Keratinocyte (primary cell): ENCODE data around the gene RER1. TPM values are rescaled to one million over a fixed set of nuclear protein-coding genes. Genes with fewer than 3 reads are reported as not detected.

Source experiments
- DNase-seq: peaks from one replicate; pipeline ENCODE4 v3.0.0-alpha.2; 2011; ENCODE audit warnings: low read depth, missing footprints, low spot score
- FAIRE-seq: peaks from 2 replicates; lab custom pipeline; 2011; peaks lifted over from hg19 to GRCh38; lab: Jason Lieb, UNC
- H2AFZ ChIP-seq: 2 replicates; pipeline ENCODE4 v1.6.0; 2012; ENCODE audit warnings: low read length, control low read depth, inconsistent platforms; ENCODE audit not compliant: control insufficient read depth
- H3K27ac ChIP-seq: 2 replicates; pipeline ENCODE4 v1.5.1; 2011; ENCODE audit warnings: low read length; ENCODE audit not compliant: control insufficient read depth, insufficient read depth
- H3K27me3 ChIP-seq: 3 replicates; pipeline ENCODE4 v1.6.0; 2011; ENCODE audit warnings: low read length; ENCODE audit not compliant: control insufficient read depth, insufficient read depth; ENCODE audit errors: extremely low read depth
- H3K36me3 ChIP-seq, 2 experiments: 2 replicates in 1 of 2; 3 replicates in 1 of 2; pipeline ENCODE4 v1.5.1; 2011; ENCODE audit warnings: low read length in 2 of 2, mild to moderate bottlenecking in 1 of 2; ENCODE audit not compliant: control insufficient read depth in 2 of 2, insufficient read depth in 2 of 2; ENCODE audit errors: extremely low read depth in 1 of 2
- H3K4me1 ChIP-seq: 3 replicates; pipeline ENCODE4 v1.5.1; 2011; ENCODE audit warnings: low read length; ENCODE audit not compliant: control insufficient read depth, insufficient read depth; ENCODE audit errors: extremely low read depth
- H3K4me2 ChIP-seq: 3 replicates; pipeline ENCODE4 v1.6.0; 2011; ENCODE audit warnings: low read depth, low read length; ENCODE audit not compliant: control insufficient read depth, insufficient read depth; ENCODE audit errors: extremely low read depth
- H3K4me3 ChIP-seq, 3 experiments: fragments of 200-600 bp in 1 of 3; sonication (generic) in 1 of 3; 2 replicates in 2 of 3; 3 replicates in 1 of 3; pipeline ENCODE4 v1.5.1; 2011 to 2016; ENCODE audit warnings: low read length in 3 of 3, mild to moderate bottlenecking in 3 of 3, control low read depth in 2 of 3, inconsistent platforms in 1 of 3, low read depth in 1 of 3, mixed read lengths in 1 of 3, mixed run types in 1 of 3, moderate library complexity in 1 of 3; ENCODE audit not compliant: control insufficient read depth in 2 of 3, insufficient read depth in 2 of 3; ENCODE audit errors: extremely low read depth in 1 of 3
- H3K79me2 ChIP-seq: 2 replicates; pipeline ENCODE4 v1.6.0; 2012; ENCODE audit warnings: low read length; ENCODE audit not compliant: control insufficient read depth, insufficient read depth
- H3K9ac ChIP-seq: 3 replicates; pipeline ENCODE4 v1.6.0; 2011; ENCODE audit warnings: low read length; ENCODE audit not compliant: control insufficient read depth, insufficient read depth; ENCODE audit errors: extremely low read depth
- H3K9me1 ChIP-seq: 3 replicates; pipeline ENCODE4 v1.6.0; 2011; ENCODE audit warnings: low read length; ENCODE audit not compliant: control insufficient read depth, insufficient read depth; ENCODE audit errors: extremely low read depth
- H3K9me3 ChIP-seq: 2 replicates; pipeline ENCODE4 v1.5.1; 2012; ENCODE audit warnings: low read depth, low read length; ENCODE audit not compliant: control insufficient read depth
- H4K20me1 ChIP-seq: 3 replicates; pipeline ENCODE4 v1.6.0; 2011; ENCODE audit warnings: low read length; ENCODE audit not compliant: control insufficient read depth, insufficient read depth; ENCODE audit errors: extremely low read depth
- CTCF ChIP-seq, 3 experiments: IDR thresholded peaks in 1 of 3; conservative IDR thresholded peaks in 1 of 3; optimal IDR thresholded peaks in 1 of 3; 2 replicates in 2 of 3; 3 replicates in 1 of 3; pipeline versions ENCODE3 to v1.5.1; 2011; ENCODE audit warnings: low read length in 3 of 3, mild to moderate bottlenecking in 3 of 3, moderate library complexity in 2 of 3, control low read depth in 1 of 3, inconsistent platforms in 1 of 3; ENCODE audit not compliant: insufficient read depth in 2 of 3; ENCODE audit errors: extremely low read depth in 1 of 3
- EZH2 ChIP-seq: IDR thresholded peaks from one replicate; pipeline ENCODE4 v1.6.1; 2012; ENCODE audit warnings: inconsistent platforms, mild to moderate bottlenecking, low read length, moderate library complexity
- dilution Hi-C: fragments of 300-500 bp; cut with MboI; formaldehyde crosslinking; loops from one replicate; pipeline ENCODE4 v1.7.0; 2020; ENCODE audit warnings: low sequenced_read_pairs; ENCODE audit not compliant: extremely low pct_ligation_motif_present
- polyA plus RNA-seq, 5 experiments: library from polyadenylated mRNA; depleted of rRNA in 3 of 5; stranded (reverse) in 3 of 5; stranded (forward) in 1 of 5; unstranded in 1 of 5; fragments of >200 nt; gene quantifications; 1 replicate in 1 of 5; 2 replicates in 3 of 5; 3 replicates in 1 of 5; pipeline versions ENCODE4 v1.2.1 to v1.2.3, GENCODE V29; 2011 to 2012; ENCODE audit warnings: missing spikeins in 2 of 5, low read depth in 1 of 5, low replicate concordance in 1 of 5

The RER1 gene
- polyA plus RNA-seq, 1 donor (not counting 4 experiments of a cell fraction or from before 2014, with no cell fraction given), result 297 TPM

DNA sequence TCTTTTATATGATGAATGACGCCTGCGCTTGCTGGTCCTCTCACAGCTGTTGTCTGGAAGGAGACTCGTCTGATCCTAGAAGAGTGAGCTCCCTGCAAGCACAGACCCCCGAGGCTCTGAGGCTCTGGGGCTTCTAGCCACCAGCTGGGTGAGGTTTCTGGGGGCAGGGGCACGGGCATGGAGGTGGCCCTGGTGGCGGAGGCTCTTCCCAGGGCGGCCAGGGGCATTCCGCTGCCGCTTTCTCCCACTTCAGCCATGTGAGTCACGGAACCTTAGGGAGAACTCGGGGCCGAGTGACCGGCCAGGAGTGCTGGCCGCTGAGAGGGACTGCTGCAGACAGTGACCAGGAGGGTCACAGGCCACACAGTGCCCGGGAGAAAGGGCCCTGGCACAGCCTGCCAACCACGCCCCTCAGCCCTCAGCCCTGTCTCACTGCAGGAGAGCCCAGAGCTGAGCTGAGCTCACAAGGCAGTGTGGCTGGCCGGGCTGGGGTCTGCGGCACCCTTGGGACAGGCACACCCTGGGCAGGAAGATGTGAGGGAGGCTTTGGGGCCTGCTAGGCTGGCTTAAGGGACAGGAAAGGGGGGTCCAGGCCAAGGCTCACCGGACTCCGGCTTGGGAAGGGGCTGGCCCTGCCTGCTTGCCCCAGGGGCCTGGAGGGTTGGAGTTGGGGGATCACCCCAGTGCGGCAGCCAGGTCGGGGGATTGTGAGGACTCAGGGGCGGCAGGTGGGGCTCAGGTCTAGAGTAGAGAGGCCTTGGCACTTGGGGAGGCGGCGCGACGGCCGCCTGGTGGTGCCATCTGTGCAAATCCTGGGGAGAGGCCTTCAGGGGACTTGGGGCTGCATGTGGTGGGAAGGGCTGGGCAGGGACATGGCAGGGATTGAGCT, 36.0 kb upstream of the RER1 start:
- Histone ChIP-seq H3K9me3 (no peaks in the 10 kb centered on the region), H3K9me1 (no peaks in the 10 kb centered on the region), H2AFZ (no peak overlapping the region), H3K9ac (no peak overlapping the region), H3K4me3 (no peak overlapping the region), H3K27ac (no peak overlapping the region), H3K36me3 (no peaks in the 10 kb centered on the region), H3K4me2 (no peak overlapping the region), H4K20me1 (no peaks in the 10 kb centered on the region), H3K79me2 (no peaks in the 10 kb centered on the region), H3K27me3 (peaks cover 30% of the 10 kb centered on the region), H3K4me1 (no peaks in the 10 kb centered on the region)
- FAIRE-seq, result no peak
- no peak for DNase-seq
- dilution Hi-C loops, result no loop called here
- TF ChIP-seq EZH2 (no peak), CTCF (optimal IDR thresholded peaks at IDR 0.05 in 1 of 3, IDR thresholded peaks at IDR 0.05 in 1 of 3, conservative IDR thresholded peaks at IDR 0.05 in 1 of 3; ENCODE audit: extremely low read depth in 1 of 3, insufficient read depth in 2 of 3, low read length in 3 of 3) (no peak)

GRCh38 chr1:2356401-2356800, 35.2 kb upstream of the RER1 start:
- Histone ChIP-seq H2AFZ (no peak overlapping the region), H3K36me3 (no peaks in the 10 kb centered on the region), H3K4me1 (no peaks in the 10 kb centered on the region), H4K20me1 (no peaks in the 10 kb centered on the region), H3K9ac (no peak overlapping the region), H3K4me2 (no peak overlapping the region), H3K9me1 (no peaks in the 10 kb centered on the region), H3K79me2 (no peaks in the 10 kb centered on the region), H3K27me3 (peaks cover 26% of the 10 kb centered on the region), H3K4me3 (no peak overlapping the region), H3K9me3 (no peaks in the 10 kb centered on the region), H3K27ac (no peak overlapping the region)
- DNase-seq (no peak), FAIRE-seq (no peak)
- dilution Hi-C loops, result no loop called here
- TF ChIP-seq EZH2, result no peak
- TF ChIP-seq CTCF (optimal IDR thresholded peaks at IDR 0.05 in 1 of 3, IDR thresholded peaks at IDR 0.05 in 1 of 3, conservative IDR thresholded peaks at IDR 0.05 in 1 of 3; ENCODE audit: extremely low read depth in 1 of 3, insufficient read depth in 2 of 3, low read length in 3 of 3), result no peak
